GM18505 (cell line): ENCODE measurements around the gene MREG.
"Not testable (repeated sequence)": the region's sequence is repeated elsewhere in the genome, so short reads cannot be mapped to it uniquely, and the experiment has no call there.

Source experiments
- ATAC-seq: cut with Tn5 transposase; IDR thresholded peaks from one replicate; pipeline ENCODE4 v1.9.1; 2021; ENCODE audit not compliant: unreplicated experiment
- POLR2A ChIP-seq: IDR thresholded peaks from 4 replicates; pipeline ENCODE4 v1.6.1; 2011; ENCODE audit warnings: borderline replicate concordance; ENCODE audit not compliant: insufficient read depth, insufficient read length; ENCODE audit errors: extremely low read depth

The MREG gene

GRCh38 chr2:215969131-215969841 lies 44.1 kb downstream of the MREG start:
- no peak for TF ChIP-seq POLR2A
- ATAC-seq: no peak

GRCh38 chr2:215968499-215968898 lies 44.9 kb downstream of the MREG start:
- ATAC-seq: no peak
- no peak for TF ChIP-seq POLR2A

DNA sequence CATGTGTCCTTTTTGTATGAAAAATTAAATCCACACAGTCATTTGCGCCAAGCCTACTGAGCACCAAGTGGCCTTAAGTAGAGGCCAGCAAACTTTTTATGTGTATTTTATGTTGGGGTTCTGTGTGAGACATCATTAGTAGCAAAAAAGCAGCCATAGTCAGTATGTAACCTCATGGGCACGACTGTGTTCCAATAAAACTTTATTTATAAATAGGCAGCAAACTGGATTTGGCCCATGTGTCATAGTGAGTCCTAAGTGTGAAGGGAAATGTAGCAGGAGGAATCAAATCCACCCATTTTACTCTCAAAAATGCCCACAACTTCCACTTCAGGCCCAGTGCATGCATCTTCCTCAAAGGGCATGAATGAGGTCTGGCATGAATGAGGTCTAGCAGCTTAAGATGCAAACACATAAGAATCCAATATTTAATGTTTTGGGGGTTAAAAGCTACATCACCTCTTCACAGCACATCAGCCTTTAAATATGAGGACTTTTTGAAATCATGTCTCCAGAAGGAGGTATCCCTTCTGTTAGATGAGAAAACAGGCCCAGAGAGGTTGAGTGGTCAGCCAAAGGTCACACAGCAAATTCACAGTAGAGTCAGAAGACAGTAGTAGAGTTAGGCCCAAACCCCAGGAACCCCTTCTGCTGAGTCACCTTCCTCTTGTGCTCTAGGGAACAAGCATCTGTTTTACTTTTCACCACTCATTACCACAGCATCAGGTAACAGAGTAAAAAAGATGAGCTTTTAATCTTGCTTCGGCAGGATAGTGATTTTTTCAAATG lies 45.6 kb downstream of the MREG start:
- no peak for ATAC-seq
- no peak for TF ChIP-seq POLR2A

- no peak for TF ChIP-seq POLR2A
- ATAC-seq: no peak
Measured at GRCh38 chr2:215966951-215967350, 46.4 kb downstream of the MREG start.

DNA sequence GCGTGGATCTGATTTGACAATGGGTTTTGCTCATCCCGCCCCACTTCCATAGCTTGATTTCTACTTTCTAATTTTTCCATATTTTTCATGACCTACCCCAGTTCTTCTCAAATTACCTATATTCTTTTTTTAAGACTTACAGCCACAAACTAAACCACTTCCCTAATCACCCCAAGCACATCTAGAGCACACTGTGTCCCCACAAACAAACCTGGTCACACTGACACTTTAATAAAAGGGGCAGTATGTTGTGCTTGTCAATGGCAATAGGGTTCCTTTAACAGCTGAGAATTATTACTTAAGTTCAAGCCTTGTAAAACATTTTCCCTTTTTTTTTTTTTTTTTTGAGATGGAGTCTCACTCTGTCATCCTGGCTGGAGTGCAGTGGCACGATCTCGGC lies 47.1 kb downstream of the MREG start:
- no peak for TF ChIP-seq POLR2A

GRCh38 chr2:215965532-215966165 lies 47.7 kb downstream of the MREG start:
- TF ChIP-seq POLR2A: no peak
- ATAC-seq: no peak

More for the DNA sequence above, 47.1 kb downstream of the MREG start:
- no peak for ATAC-seq

- no peak for TF ChIP-seq POLR2A
- ATAC-seq: no peak
Measured at GRCh38 chr2:215961981-215962380, 51.4 kb downstream of the MREG start.

- TF ChIP-seq POLR2A: no peak
- no peak for ATAC-seq
Measured at GRCh38 chr2:215958257-215958656, 55.1 kb downstream of the MREG start.

GRCh38 chr2:215957354-215958122 lies 55.8 kb downstream of the MREG start:
- ATAC-seq: not testable (repeated sequence)

DNA sequence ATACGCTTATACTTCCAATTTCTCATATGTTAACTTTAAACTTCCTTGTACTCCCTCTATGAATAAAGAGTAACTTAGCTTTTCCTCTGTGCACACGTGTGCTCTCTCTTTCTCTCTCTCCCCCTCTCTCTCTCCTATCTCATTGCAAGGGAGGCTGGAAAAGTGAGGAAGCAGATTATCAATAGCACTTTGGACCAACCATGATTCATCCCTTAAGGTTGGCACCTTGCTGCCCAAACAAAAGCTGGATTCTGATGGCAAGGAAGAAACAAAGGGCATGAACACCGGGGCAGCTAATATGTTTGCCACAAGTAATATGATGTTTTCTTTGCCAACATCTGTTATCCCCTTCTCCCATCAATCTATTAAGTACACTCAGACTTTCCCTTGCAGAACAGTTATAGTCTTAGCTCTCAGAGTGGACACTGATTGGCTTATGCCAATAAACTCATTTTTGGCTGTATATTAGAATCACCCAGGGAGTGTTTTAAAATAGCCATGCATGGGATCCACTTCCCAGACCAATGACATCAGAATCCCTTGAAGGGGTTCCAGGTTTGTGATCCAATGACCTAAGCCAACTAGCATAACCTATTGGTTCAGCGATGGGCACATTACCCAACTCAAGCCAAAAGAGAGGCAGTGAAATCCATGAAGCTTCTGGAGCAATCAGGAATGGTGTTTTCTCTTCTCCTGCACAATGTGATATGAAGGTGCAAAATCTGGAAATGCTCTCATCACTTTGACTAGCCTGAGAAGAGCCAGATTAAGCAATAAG lies 60.3 kb downstream of the MREG start:
- no peak for TF ChIP-seq POLR2A
- ATAC-seq: no peak

GRCh38 chr2:215951558-215951957 lies 61.8 kb downstream of the MREG start:
- ATAC-seq: no peak
- no peak for TF ChIP-seq POLR2A

DNA sequence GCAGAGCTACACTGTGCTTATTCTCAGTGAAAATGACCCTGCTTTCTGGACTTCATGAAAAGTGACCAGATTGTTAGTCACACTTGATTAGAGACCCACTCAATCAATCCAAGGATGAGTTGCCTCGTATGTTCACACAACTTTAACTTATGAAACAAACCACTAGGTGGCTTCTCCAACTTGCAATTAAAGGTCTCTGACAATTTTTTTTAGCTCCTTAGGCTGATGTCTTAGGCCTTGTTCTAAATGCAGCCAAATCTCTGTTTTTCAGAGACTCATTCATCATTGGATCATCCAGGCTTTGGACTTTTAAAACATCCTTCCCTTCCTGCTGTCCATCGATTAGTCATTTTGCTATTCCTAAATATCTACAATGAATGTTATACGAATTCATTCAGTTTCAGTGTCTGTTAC lies 63.4 kb downstream of the MREG start:
- TF ChIP-seq POLR2A: no peak
- ATAC-seq: peak; percentile 84

GRCh38 chr2:215948051-215948450 lies 65.3 kb downstream of the MREG start:
- no peak for ATAC-seq
- no peak for TF ChIP-seq POLR2A

- ATAC-seq: no peak
- no peak for TF ChIP-seq POLR2A
Measured at GRCh38 chr2:215946586-215946985, 66.8 kb downstream of the MREG start.
